Activated CD8-positive, alpha-beta T cell treated with anti-CD3 and anti-CD28 coated beads for 36 hours (primary cell): Measurements from ENCODE around the gene ARHGAP10. TPM values are rescaled to one million over a fixed set of nuclear protein-coding genes. Genes with fewer than 3 reads are reported as not detected.

ENCODE experiments used
- ATAC-seq: fragments of 200-7000 bp; cut with Tn5 transposase; one replicate; pipeline ENCODE4 v1.10.0; 2021; ENCODE audit warnings: mild to moderate bottlenecking, moderate library complexity
- CTCF ChIA-PET: fragments of 350-600 bp; sonication (Branson Sonifier 250); formaldehyde crosslinking; loops from one replicate; lab custom pipeline; 2021; ENCODE audit warnings: antibody characterized with exemption; lab: Charles Lee
- POLR2A ChIA-PET: fragments of 350-600 bp; sonication (Branson Sonifier 250); formaldehyde crosslinking; loops from one replicate; lab custom pipeline; 2021; ENCODE audit warnings: antibody characterized with exemption; lab: Charles Lee
- DNase-seq: peaks from one replicate; pipeline ENCODE4 v3.0.0-alpha.2; 2020
- H3K27ac Mint-ChIP-seq: one replicate; pipeline ENCODE4 v1.8.0; 2021; ENCODE audit warnings: mild to moderate bottlenecking, mixed read lengths
- H3K27me3 Mint-ChIP-seq: one replicate; pipeline ENCODE4 v1.8.0; 2021; ENCODE audit warnings: mixed read lengths
- H3K36me3 Mint-ChIP-seq: one replicate; pipeline ENCODE4 v1.8.0; 2021; ENCODE audit warnings: low read depth, mixed read lengths
- H3K4me1 Mint-ChIP-seq: one replicate; pipeline ENCODE4 v1.8.0; 2021; ENCODE audit warnings: low read depth, mixed read lengths
- H3K4me3 Mint-ChIP-seq: one replicate; pipeline ENCODE4 v1.8.0; 2021; ENCODE audit warnings: mild to moderate bottlenecking, moderate library complexity, mixed read lengths
- H3K9me3 Mint-ChIP-seq: one replicate; pipeline ENCODE4 v1.8.0; 2021; ENCODE audit warnings: mixed read lengths
- CTCF ChIP-seq: fragments of 200-600 bp; IDR thresholded peaks from one replicate; pipeline ENCODE4 v1.8.0; 2022; ENCODE audit warnings: antibody characterized with exemption, mild to moderate bottlenecking
- intact Hi-C: fragments of 100-400 bp; cut with micrococcal nuclease; formaldehyde crosslinking; loops from one replicate; pipeline ENCODE4 v1.10.0; 2022
- total RNA-seq, 2 experiments: library from RNA; stranded (reverse); gene quantifications; one replicate each; pipeline ENCODE4 v1.2.3, GENCODE V29; 2021

ARHGAP10 gene
- total RNA-seq, 2 experiments from 2014 or later, result 4.0 to 5.1 TPM

GRCh38 chr4:147755561-147756295 lies 23.8 kb downstream of the ARHGAP10 start:
- H3K27ac Mint-ChIP-seq, result no peak overlapping the region

GRCh38 chr4:147756417-147756816 lies 24.5 kb downstream of the ARHGAP10 start:
- no peaks in the 10 kb centered on the region for H3K36me3 Mint-ChIP-seq
- intact Hi-C loops, result no loop called here
- H3K4me3 Mint-ChIP-seq, result no peak overlapping the region
- H3K9me3 Mint-ChIP-seq, result no peaks in the 10 kb centered on the region
- CTCF ChIA-PET, result interaction anchor here (1.8 kb wide), 1 partner anchor 110 kb away, joined by 13 read pairs; no protein-coding TSS in a partner anchor
- no peak for TF ChIP-seq CTCF
- no peak for ATAC-seq
- POLR2A ChIA-PET, result no interaction called here
- H3K27me3 Mint-ChIP-seq, result no peaks in the 10 kb centered on the region
- no peak for DNase-seq
- H3K4me1 Mint-ChIP-seq, result peaks cover 10% of the 10 kb centered on the region
- no peak overlapping the region for H3K27ac Mint-ChIP-seq

More at GRCh38 chr4:147755561-147756295, 23.8 kb downstream of the ARHGAP10 start:
- TF ChIP-seq CTCF, result no peak
- H3K27me3 Mint-ChIP-seq, result no peaks in the 10 kb centered on the region
- POLR2A ChIA-PET, result no interaction called here
- DNase-seq, result no peak
- H3K4me1 Mint-ChIP-seq, result peaks cover 8% of the 10 kb centered on the region
- no peak overlapping the region for H3K4me3 Mint-ChIP-seq
- H3K9me3 Mint-ChIP-seq, result no peaks in the 10 kb centered on the region
- no peak for ATAC-seq
- intact Hi-C loops, result no loop called here
- CTCF ChIA-PET, result interaction anchor here (1.8 kb wide), 1 partner anchor 111 kb away, joined by 13 read pairs; no protein-coding TSS in a partner anchor
- no peaks in the 10 kb centered on the region for H3K36me3 Mint-ChIP-seq

- H3K27me3 Mint-ChIP-seq, result no peaks in the 10 kb centered on the region
- DNase-seq, result no peak
- peaks cover 10% of the 10 kb centered on the region for H3K4me1 Mint-ChIP-seq
- H3K36me3 Mint-ChIP-seq, result no peaks in the 10 kb centered on the region
- H3K4me3 Mint-ChIP-seq, result no peak overlapping the region
- H3K9me3 Mint-ChIP-seq, result no peaks in the 10 kb centered on the region
- no peak for ATAC-seq
- ChIA-PET CTCF (interaction anchor here (1.2 to 1.8 kb wide), 2 partner anchors 12 to 107 kb away, joined by 3 to 8 read pairs; no protein-coding TSS in a partner anchor), POLR2A (interaction anchor here (0.6 kb wide), 1 partner anchor 720 kb away, joined by 3 read pairs; no protein-coding TSS in a partner anchor)
- H3K27ac Mint-ChIP-seq, result no peak overlapping the region
- no peak for TF ChIP-seq CTCF
- intact Hi-C loops, result no loop called here
Observed at GRCh38 chr4:147760176-147760575, 28.3 kb downstream of the ARHGAP10 start.

GRCh38 chr4:147760695-147761094 lies 28.8 kb downstream of the ARHGAP10 start:
- POLR2A ChIA-PET, result interaction anchor here (0.6 kb wide), 1 partner anchor 720 kb away, joined by 3 read pairs; no protein-coding TSS in a partner anchor
- intact Hi-C loops, result no loop called here
- H3K9me3 Mint-ChIP-seq, result no peaks in the 10 kb centered on the region
- peaks cover 4% of the 10 kb centered on the region for H3K4me1 Mint-ChIP-seq
- no peak overlapping the region for H3K27ac Mint-ChIP-seq
- CTCF ChIA-PET, result interaction anchor here (1.2 to 1.8 kb wide), 2 partner anchors 12 to 107 kb away, joined by 3 to 8 read pairs; no protein-coding TSS in a partner anchor
- no peak overlapping the region for H3K4me3 Mint-ChIP-seq
- DNase-seq, result no peak
- H3K36me3 Mint-ChIP-seq, result no peaks in the 10 kb centered on the region
- ATAC-seq, result no peak
- H3K27me3 Mint-ChIP-seq, result no peaks in the 10 kb centered on the region
- no peak for TF ChIP-seq CTCF
